H9 (cell line): Measurements from ENCODE around the gene NFATC2IP. TPM values are rescaled to one million over a fixed set of nuclear protein-coding genes. Genes with fewer than 3 reads are reported as not detected.
"Not testable (repeated sequence)": the region's sequence is repeated elsewhere in the genome, so short reads cannot be mapped to it uniquely, and the experiment has no call there.

ENCODE experiments used
- DNase-seq: peaks from one replicate; pipeline ENCODE4 v3.0.0-alpha.2; 2017
- H2AFZ ChIP-seq: one replicate; pipeline ENCODE4 v1.6.1; 2013; ENCODE audit warnings: mild to moderate bottlenecking, low read length, control low read depth, moderate library complexity
- H2AK5ac ChIP-seq: 2 replicates; pipeline ENCODE4 v1.6.1; 2013; ENCODE audit warnings: low read length, control low read depth, mixed read lengths; ENCODE audit not compliant: insufficient read length
- H2BK120ac ChIP-seq: one replicate; pipeline ENCODE4 v1.6.1; 2013; ENCODE audit warnings: low read depth, mild to moderate bottlenecking, low read length, control low read depth, inconsistent platforms; ENCODE audit not compliant: poor library complexity, severe bottlenecking
- H2BK12ac ChIP-seq: 2 replicates; pipeline ENCODE4 v1.6.1; 2013; ENCODE audit warnings: low read length, control low read depth, mixed read lengths, low read depth; ENCODE audit not compliant: insufficient read length
- H2BK15ac ChIP-seq: 2 replicates; pipeline ENCODE4 v1.6.1; 2013; ENCODE audit warnings: low read depth, low read length, control low read depth
- H2BK20ac ChIP-seq: one replicate; pipeline ENCODE4 v1.6.1; 2013; ENCODE audit warnings: low read depth, mild to moderate bottlenecking, low read length, control low read depth, inconsistent platforms; ENCODE audit not compliant: poor library complexity, severe bottlenecking
- H2BK5ac ChIP-seq: 2 replicates; pipeline ENCODE4 v1.6.1; 2013; ENCODE audit warnings: low read length, control low read depth, mixed read lengths; ENCODE audit not compliant: insufficient read length
- H3K14ac ChIP-seq: 2 replicates; pipeline ENCODE4 v1.6.1; 2013; ENCODE audit warnings: low read length, control low read depth; ENCODE audit not compliant: insufficient read depth
- H3K18ac ChIP-seq: 2 replicates; pipeline ENCODE4 v1.6.1; 2013; ENCODE audit warnings: low read depth, mild to moderate bottlenecking, mixed read lengths, low read length, control low read depth; ENCODE audit not compliant: insufficient read length
- H3K23ac ChIP-seq: 2 replicates; pipeline ENCODE4 v1.6.1; 2013; ENCODE audit warnings: low read length, control low read depth, mixed read lengths, low read depth; ENCODE audit not compliant: insufficient read length
- H3K23me2 ChIP-seq: 2 replicates; pipeline ENCODE4 v1.6.1; 2013; ENCODE audit warnings: low read depth, mild to moderate bottlenecking, mixed read lengths, low read length, control low read depth; ENCODE audit not compliant: insufficient read length, poor library complexity, severe bottlenecking
- H3K27ac ChIP-seq: 2 replicates; pipeline ENCODE4 v1.5.1; 2013; ENCODE audit warnings: low read length, control low read depth, mixed read lengths, low read depth; ENCODE audit not compliant: insufficient read length
- H3K27me3 ChIP-seq: 2 replicates; pipeline ENCODE4 v1.6.1; 2013; ENCODE audit warnings: low read length, control low read depth, inconsistent platforms; ENCODE audit not compliant: insufficient read depth
- H3K4ac ChIP-seq: 2 replicates; pipeline ENCODE4 v1.6.1; 2013; ENCODE audit warnings: low read depth, mild to moderate bottlenecking, control low read depth, inconsistent platforms, low read length, moderate library complexity
- H3K4me1 ChIP-seq: 2 replicates; pipeline ENCODE4 v1.6.1; 2013; ENCODE audit warnings: low read length, control low read depth, inconsistent platforms; ENCODE audit not compliant: insufficient read depth
- H3K4me2 ChIP-seq: 2 replicates; pipeline ENCODE4 v1.6.1; 2013; ENCODE audit warnings: low read length, control low read depth, mixed read lengths; ENCODE audit not compliant: insufficient read length, insufficient read depth
- H3K56ac ChIP-seq: 2 replicates; pipeline ENCODE4 v1.6.1; 2013; ENCODE audit warnings: low read depth, mild to moderate bottlenecking, mixed read lengths, low read length, control low read depth; ENCODE audit not compliant: insufficient read length
- H3K79me1 ChIP-seq: 2 replicates; pipeline ENCODE4 v1.6.1; 2013; ENCODE audit warnings: low read depth, mild to moderate bottlenecking, moderate library complexity, low read length, control low read depth, inconsistent platforms; ENCODE audit not compliant: insufficient read depth, poor library complexity, severe bottlenecking
- H3K79me2 ChIP-seq: 2 replicates; pipeline ENCODE4 v1.6.1; 2013; ENCODE audit warnings: low read length, control low read depth, inconsistent platforms; ENCODE audit not compliant: insufficient read depth
- H3K9ac ChIP-seq: 2 replicates; pipeline ENCODE4 v1.6.1; 2013; ENCODE audit warnings: low read length, control low read depth, mixed read lengths; ENCODE audit not compliant: insufficient read length; ENCODE audit errors: extremely low read depth
- H3K9me3 ChIP-seq: one replicate; pipeline ENCODE4 v1.6.1; 2013; ENCODE audit warnings: low read depth, low read length, inconsistent platforms; ENCODE audit not compliant: control insufficient read depth
- H3T11ph ChIP-seq: one replicate; pipeline ENCODE4 v1.6.1; 2013; ENCODE audit warnings: mild to moderate bottlenecking, low read length, control low read depth, inconsistent platforms
- H4K20me1 ChIP-seq: one replicate; pipeline ENCODE4 v1.6.1; 2013; ENCODE audit not compliant: control insufficient read depth, insufficient read length, insufficient read depth
- H4K5ac ChIP-seq: 2 replicates; pipeline ENCODE4 v1.6.1; 2013; ENCODE audit warnings: low read depth, mild to moderate bottlenecking, mixed read lengths, low read length, control low read depth; ENCODE audit not compliant: insufficient read length
- H4K8ac ChIP-seq: replicated peaks from 2 replicates; pipeline ENCODE4 v1.6.1; 2013; ENCODE audit warnings: low read length, control low read depth, mixed read lengths, low read depth; ENCODE audit not compliant: insufficient read length
- H4K91ac ChIP-seq: 2 replicates; pipeline ENCODE4 v1.6.1; 2013; ENCODE audit warnings: low read depth, mild to moderate bottlenecking, moderate library complexity, mixed read lengths, low read length, control low read depth; ENCODE audit not compliant: insufficient read length
- H3K27ac Mint-ChIP-seq, 3 experiments: 2 replicates in 2 of 3; 3 replicates in 1 of 3; pipeline ENCODE4 v1.8.0; 2020 to 2021; ENCODE audit warnings: mixed read lengths in 3 of 3, mild to moderate bottlenecking in 1 of 3, moderate library complexity in 1 of 3
- H3K27me3 Mint-ChIP-seq: 2 replicates; pipeline ENCODE4 v1.8.0; 2021; ENCODE audit warnings: low read depth, mild to moderate bottlenecking, moderate library complexity, mixed read lengths
- H3K36me3 Mint-ChIP-seq, 3 experiments: 2 replicates in 2 of 3; 3 replicates in 1 of 3; pipeline ENCODE4 v1.8.0; 2020 to 2021; ENCODE audit warnings: low read depth in 3 of 3, mixed read lengths in 3 of 3; ENCODE audit not compliant: insufficient read depth in 1 of 3
- H3K4me1 Mint-ChIP-seq, 2 experiments: 2 replicates each; pipeline ENCODE4 v1.8.0; 2020; ENCODE audit warnings: mixed read lengths in 2 of 2
- H3K4me3 Mint-ChIP-seq, 2 experiments: 2 replicates in 1 of 2; 3 replicates in 1 of 2; pipeline ENCODE4 v1.8.0; 2020 to 2021; ENCODE audit warnings: mild to moderate bottlenecking in 2 of 2, mixed read lengths in 2 of 2, moderate library complexity in 1 of 2
- H3K9me3 Mint-ChIP-seq, 2 experiments: 2 replicates in 1 of 2; 3 replicates in 1 of 2; pipeline ENCODE4 v1.8.0; 2020; ENCODE audit warnings: mild to moderate bottlenecking in 2 of 2, mixed read lengths in 2 of 2, moderate library complexity in 1 of 2
- WGBS: extraction: QIAGEN DNeasy Blood & Tissue Kit; methylation state at CpG from one replicate; pipeline ENCODE4 v1.1.7; 2013; ENCODE audit warnings: missing lambda C conversion rate, low lambda C conversion rate, mixed read lengths; ENCODE audit not compliant: insufficient read length; ENCODE audit errors: extremely low coverage; 5-methylcytosine and 5-hydroxymethylcytosine counted together
- total RNA-seq: library from RNA; stranded (reverse); gene quantifications from 2 replicates; pipeline ENCODE4 v1.2.1, GENCODE V29; 2021
- TF ChIP-seq, protein P1 (sequence below): fragments of 200-600 bp; sonication (generic); conservative IDR thresholded peaks from 3 replicates; pipeline ENCODE4 v1.8.0; 2021; ENCODE audit warnings: antibody characterized with exemption, mild to moderate bottlenecking

The NFATC2IP gene
- total RNA-seq, 1 experiment from 2014 or later = 73.8 TPM

DNA sequence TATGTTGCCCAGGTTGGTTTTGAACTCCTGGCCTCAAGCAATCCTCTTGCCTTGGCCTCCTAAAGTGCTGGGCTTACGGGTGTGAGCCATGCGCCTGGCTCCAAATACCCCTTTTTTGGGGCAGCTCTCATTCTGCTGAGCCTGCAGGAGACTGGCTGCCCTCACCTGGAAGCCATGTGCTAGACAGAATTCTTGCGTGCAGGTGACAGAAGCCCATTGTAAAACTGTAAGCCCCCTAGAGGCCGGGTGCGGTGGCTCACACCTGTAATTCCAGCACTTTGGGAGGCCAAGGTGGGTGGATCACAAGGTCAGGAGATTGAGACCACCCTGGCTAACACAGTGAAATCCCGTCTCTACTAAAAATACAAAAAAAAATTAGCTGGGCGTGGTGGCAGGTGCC, 29.6 kb downstream of the NFATC2IP start:
- H3K27ac Mint-ChIP-seq, H3K23me2 ChIP-seq, H3K79me2 ChIP-seq, H3K4me1 Mint-ChIP-seq, H3K4me2 ChIP-seq, H2BK15ac ChIP-seq, H3K4ac ChIP-seq, H3K79me1 ChIP-seq, H3K27me3 ChIP-seq, H3K4me3 Mint-ChIP-seq, H3K9me3 Mint-ChIP-seq, H3K18ac ChIP-seq, H3K9me3 ChIP-seq, H3K27me3 Mint-ChIP-seq, H4K5ac ChIP-seq, DNase-seq, H4K8ac ChIP-seq, H3K4me1 ChIP-seq, H3T11ph ChIP-seq, H2BK12ac ChIP-seq, H3K9ac ChIP-seq, H2BK20ac ChIP-seq, H3K56ac ChIP-seq, H2AK5ac ChIP-seq, H4K20me1 ChIP-seq, H2BK120ac ChIP-seq, H2BK5ac ChIP-seq, H3K27ac ChIP-seq, H2AFZ ChIP-seq, H3K14ac ChIP-seq, H3K23ac ChIP-seq, H4K91ac ChIP-seq: not testable (repeated sequence)
- H3K36me3 Mint-ChIP-seq = peaks cover 19 to 43% (median 41%) of the 10 kb centered on the region in 3 experiments
- TF ChIP-seq, protein P1, sequence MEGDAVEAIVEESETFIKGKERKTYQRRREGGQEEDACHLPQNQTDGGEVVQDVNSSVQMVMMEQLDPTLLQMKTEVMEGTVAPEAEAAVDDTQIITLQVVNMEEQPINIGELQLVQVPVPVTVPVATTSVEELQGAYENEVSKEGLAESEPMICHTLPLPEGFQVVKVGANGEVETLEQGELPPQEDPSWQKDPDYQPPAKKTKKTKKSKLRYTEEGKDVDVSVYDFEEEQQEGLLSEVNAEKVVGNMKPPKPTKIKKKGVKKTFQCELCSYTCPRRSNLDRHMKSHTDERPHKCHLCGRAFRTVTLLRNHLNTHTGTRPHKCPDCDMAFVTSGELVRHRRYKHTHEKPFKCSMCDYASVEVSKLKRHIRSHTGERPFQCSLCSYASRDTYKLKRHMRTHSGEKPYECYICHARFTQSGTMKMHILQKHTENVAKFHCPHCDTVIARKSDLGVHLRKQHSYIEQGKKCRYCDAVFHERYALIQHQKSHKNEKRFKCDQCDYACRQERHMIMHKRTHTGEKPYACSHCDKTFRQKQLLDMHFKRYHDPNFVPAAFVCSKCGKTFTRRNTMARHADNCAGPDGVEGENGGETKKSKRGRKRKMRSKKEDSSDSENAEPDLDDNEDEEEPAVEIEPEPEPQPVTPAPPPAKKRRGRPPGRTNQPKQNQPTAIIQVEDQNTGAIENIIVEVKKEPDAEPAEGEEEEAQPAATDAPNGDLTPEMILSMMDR = peak; percentile 53; the same call in 2 of the 3 replicates
- no CpG with 5 or more reads among the region's 7 CpGs for WGBS
